ENCODE results near the gene SAE1. TPM values are rescaled to one million over a fixed set of nuclear protein-coding genes. Genes with fewer than 3 reads are reported as not detected.

The SAE1 gene
- total RNA-seq, 2 donors from 2014 or later: 121 to 178 TPM

DNA sequence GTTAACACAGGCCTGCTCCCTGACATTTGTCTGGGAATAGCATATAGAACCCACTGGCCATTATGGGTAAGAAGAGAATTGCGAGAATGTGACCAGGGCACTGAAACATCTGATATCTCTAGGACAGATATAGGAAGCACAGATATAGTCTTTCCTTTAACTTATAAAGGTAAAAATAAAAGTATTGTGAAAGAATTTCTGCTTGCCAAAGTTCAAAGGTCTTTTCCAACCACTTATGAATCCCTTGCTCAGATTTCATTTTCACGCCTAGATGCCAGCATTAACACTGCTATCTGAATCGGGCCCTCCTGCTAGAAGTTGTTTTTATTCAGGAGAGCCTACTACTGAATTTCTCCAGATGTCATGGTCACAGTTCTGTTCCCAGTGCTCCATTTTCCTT lies 72.6 kb downstream of the SAE1 start:
- Mint-ChIP-seq H3K36me3 (peaks cover 17 to 37% of the 10 kb centered on the region in 2 donors), H3K27ac (peak overlapping the region in 1 of 2 donors; percentile 82), H3K9me3 (no peaks in the 10 kb centered on the region)
- DNase-seq (ENCODE audit: low spot score in 2 of 2): no peak
- ATAC-seq: no peak

DNA sequence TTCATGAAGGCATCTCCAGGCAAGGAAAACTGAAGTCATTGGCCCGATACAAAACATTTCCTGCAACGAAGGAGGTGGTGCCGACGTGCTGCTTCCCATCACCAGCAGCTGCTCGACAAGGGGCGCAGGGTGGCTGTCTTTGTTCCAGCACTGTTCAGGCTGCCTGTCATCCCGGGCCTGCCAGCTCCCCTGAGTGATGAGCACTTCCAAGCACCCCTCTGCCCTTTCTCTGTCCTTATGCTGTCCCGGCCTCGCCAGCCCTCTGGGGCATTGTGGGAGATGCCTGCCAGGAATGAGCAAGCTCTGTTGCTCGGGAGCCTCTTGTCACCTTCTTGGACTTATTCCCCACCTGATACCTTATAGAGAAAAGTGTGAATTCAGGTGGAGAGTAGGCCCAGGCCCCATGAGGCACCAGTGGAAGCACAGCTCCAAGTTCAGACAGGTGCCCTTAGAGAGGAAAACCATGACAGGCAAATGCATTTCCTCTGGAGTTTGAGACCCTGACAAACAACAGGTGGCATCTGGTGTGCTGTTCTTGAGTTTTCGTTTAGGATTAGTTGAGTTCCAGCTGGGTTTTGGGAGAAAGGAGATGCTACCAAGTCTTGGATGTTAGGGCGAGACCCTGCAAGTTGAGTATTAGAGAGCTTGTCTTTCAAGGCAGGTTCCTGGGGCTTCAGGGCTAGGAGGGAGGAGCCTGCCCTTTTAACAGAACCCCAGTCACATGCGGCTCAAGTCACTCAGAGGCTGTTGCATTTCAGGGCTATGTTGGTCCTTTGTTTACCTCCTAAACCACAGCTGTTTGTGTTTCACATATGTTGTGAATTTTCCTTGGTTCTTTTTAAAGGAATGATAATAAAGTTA lies 78.9 kb downstream of the SAE1 start:
- no peaks in the 10 kb centered on the region for H3K9me3 Mint-ChIP-seq
- ATAC-seq (no peak), DNase-seq (ENCODE audit: low spot score in 2 of 2) (no peak)
- peak overlapping the region; percentile 65 to 86 for H3K27ac Mint-ChIP-seq
- peaks cover 9 to 24% of the 10 kb centered on the region in 2 donors for H3K36me3 Mint-ChIP-seq

DNA sequence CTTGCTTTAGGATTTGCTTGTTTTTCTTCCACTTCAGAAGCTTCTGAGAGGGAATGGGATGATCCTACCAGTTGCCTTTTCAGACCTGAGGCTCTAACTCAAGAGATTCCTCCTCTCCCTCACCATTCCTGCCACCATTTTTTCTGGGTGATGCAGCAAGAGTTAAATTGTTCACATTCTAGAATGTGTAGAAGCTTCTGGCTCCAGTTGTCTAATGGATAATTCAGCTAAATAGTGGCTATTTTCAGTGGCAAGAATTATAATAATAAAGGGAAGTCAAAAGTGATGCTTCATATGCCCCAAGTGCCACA lies 79.5 kb downstream of the SAE1 start:
- H3K9me3 Mint-ChIP-seq: no peaks in the 10 kb centered on the region
- DNase-seq (ENCODE audit: low spot score in 2 of 2): no peak
- peak overlapping the region; percentile 86 to 87 for H3K27ac Mint-ChIP-seq
- peaks cover 9 to 18% of the 10 kb centered on the region in 2 donors for H3K36me3 Mint-ChIP-seq
- no peak for ATAC-seq

DNA sequence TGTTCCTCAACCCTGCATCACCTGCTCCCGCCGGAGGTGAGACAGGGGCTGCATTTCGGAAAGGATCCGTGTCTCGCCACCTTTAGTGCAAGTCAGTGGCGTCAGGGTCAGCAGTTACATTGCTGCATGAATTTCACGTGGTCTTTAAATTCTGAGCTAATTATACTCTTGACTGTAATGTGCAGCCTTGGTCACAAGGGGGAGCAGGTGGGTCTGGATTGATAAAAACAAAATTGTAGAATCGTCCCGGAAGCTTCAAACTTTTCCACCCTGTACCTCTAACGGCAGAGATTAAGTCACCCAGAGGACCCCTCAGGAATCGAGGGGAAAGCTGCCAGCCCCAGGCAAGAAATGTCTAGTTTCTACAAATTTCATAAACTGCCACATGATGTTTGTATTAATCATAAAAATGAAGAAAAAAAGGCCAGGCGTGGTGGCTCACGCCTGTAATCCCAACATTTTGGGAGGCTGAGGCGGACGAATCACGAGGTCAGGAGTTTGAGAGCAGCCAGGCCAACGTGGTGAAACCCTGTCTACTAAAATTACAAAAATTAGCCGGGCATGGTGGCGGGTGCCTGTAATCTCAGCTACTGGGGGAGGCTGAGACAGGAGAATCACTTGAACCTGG lies 80.2 kb downstream of the SAE1 start:
- ATAC-seq (peak; percentile 62 to 75), DNase-seq (ENCODE audit: low spot score in 2 of 2) (peak in 1 of 2 donors; percentile 84)
- Mint-ChIP-seq H3K36me3 (peaks cover 9 to 15% of the 10 kb centered on the region in 2 donors), H3K27ac (peak overlapping the region; percentile 86 to 87), H3K9me3 (no peaks in the 10 kb centered on the region)

DNA sequence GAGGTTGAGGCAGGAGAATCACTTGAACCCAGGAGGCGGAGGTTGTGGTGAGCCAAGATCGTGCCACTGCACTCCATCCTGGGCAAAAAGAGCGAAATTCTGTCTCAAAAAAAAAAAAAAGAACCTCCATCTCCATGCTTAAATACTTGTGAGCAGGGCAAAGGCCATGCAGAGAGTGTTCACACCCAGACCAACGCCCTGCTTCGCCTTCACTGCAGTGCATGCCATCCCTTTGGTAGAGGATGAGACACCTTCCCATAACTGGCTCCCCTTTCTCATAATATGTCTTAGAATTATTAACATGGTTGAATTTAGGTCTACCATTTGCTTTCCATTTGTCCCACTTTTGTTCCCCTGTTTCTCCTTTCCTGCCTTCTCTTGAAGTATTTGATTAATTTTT lies 84.9 kb downstream of the SAE1 start:
- ATAC-seq: no peak
- peaks cover 2 to 5% of the 10 kb centered on the region in 2 donors for H3K36me3 Mint-ChIP-seq
- H3K9me3 Mint-ChIP-seq: no peaks in the 10 kb centered on the region
- no peak overlapping the region for H3K27ac Mint-ChIP-seq
- no peak for DNase-seq (ENCODE audit: low spot score in 2 of 2)

DNA sequence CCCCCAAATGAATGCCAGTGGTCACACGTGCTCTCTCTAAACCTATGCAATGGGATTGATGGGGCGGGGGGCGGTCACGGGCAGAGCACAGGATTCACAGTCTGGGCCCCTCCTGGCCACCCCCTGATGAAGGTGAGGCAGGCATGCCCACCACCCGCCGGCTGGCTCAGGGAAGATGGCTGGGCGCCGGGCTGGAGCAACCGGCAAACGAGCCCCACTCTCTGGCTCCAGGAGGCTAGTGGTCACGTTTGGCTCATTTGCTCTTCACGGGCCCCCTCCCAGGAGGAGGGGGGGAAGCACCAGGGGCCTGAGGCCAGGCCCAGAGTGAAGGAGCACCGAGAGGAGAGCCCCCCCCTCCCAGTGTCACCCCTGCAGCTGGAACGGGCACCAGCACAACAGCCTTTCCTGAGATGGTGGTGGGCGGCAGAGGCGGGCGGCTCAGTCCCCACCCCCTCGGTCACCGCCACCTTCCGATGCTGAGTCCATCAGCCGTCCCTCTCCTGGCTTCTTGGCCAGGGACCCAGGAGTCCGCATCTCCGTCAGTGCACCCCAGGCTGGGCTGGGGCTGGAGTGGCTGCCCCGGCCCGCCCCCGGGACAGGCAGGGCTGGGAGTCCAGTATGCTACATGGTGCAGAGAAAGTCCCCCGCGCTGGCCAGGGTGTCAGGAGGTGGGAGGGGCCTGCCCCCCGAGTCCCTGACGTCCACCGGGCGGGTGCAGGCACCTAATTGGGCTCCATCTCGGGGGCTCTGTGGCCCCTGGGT lies 90.6 kb downstream of the SAE1 start:
- ATAC-seq (no peak), DNase-seq (ENCODE audit: low spot score in 2 of 2) (no peak)
- Mint-ChIP-seq H3K9me3 (no peaks in the 10 kb centered on the region), H3K27ac (peak overlapping the region in 1 of 2 donors; percentile 77), H3K36me3 (peaks cover 10% of the 10 kb centered on the region in 2 donors)

DNA sequence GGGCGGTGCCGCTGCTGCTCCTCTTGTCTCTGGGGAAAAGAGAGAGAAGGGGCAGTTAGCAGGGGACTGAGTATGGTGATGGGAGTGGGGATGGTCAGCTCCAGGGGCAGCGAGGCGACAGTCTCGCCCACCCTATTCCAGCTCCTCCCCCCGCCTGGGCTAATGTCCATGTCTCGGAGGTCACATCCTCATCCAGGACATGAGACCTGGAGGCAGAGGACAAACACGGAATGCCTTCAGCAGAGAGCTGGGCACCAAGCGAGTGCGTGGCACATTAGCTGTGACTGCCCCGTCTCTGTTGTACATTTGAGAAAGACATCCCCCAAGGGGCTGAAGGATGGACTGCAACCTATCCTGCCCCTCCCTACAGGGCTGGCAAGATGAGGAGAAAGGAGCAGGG lies 91.3 kb downstream of the SAE1 start:
- ATAC-seq (no peak), DNase-seq (ENCODE audit: low spot score in 2 of 2) (no peak)
- H3K36me3 Mint-ChIP-seq: peaks cover 10% of the 10 kb centered on the region in 2 donors
- H3K27ac Mint-ChIP-seq: peak overlapping the region; percentile 45 to 48
- H3K9me3 Mint-ChIP-seq: no peaks in the 10 kb centered on the region

DNA sequence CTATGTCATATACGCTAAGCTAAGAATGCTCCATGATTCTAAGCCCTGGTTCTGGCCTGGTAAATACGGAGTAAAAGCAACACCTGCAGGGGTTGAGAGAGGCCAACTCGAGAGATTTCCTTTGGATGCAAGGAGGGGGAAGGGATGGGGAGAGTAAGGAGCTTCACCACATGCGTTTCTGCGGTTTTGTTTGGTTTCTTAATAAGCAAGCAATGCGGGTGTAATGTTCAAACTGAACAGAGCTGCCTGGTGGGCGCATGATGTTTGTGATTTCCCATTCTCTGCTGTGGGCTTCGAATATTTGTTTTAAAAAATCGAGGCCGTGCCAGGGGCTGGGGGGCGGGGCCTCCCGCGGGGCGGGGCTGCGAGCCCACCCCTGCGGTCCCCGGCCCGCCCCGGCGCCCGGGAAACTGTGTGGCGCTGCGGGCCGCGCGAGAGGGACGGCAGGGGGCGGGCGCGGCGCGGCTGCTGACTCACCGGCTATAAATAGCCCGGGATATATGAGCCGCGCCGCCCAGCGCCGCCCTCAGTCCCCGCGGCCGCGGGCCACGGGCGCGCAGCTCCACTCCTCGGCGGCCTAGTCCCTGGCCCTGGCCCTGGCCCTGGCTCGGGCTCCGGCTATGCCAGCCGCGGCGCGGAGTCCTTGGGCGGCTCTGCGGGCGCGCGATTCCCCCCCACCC lies 95.3 kb downstream of the SAE1 start:
- DNase-seq (ENCODE audit: low spot score in 2 of 2) (peak; percentile 89 to 94), ATAC-seq (peak; percentile 44 to 65)
- Mint-ChIP-seq H3K27ac (peak overlapping the region in 1 of 2 donors; percentile 92), H3K36me3 (peaks cover 10% of the 10 kb centered on the region in 2 donors), H3K9me3 (no peaks in the 10 kb centered on the region)

DNA sequence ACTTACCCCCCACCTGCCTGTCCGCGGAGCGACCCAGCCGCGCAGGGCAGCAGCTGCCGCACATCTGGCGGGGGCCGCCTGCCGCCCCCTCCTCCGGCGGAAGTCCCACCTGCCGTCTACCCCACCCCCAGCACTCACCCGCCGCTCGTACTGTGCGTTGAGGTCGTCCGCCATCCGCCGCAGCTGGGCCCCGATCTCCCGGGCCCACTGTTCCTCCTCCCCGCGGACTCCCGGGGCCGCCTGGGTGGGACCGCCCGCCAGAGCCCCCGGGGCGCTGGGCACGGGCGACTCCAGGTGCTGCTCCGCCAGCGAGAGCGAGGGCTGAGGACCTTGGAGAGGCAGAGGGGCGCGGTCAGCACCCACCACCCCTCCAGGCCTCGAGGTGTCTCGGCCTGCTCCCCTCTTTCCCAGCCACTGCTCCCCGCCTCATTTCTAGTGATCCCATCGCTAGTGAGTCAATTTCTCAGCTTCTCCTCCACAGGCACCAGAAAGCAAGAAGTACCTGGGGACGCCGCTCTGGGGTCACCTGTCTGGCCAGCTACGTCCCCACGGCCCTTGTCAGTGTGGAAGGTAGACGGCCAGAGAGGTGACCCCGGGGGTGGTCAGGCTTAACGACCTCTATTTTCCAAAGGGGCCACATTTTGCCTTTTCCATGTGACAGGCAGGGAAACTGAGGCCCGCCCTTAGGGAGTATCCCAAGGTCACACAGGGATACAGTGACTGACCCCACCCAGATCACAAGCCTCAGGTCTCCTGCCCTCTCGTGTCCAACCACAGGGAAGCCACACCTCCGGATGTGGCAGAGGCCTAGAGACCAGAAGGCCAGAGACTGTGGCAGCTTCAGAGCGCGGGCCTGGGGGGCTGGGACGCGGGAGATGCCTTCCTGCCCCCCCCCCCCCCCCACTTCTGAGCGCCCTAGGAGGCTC lies 96.1 kb downstream of the SAE1 start:
- peak; percentile 54 to 87 for DNase-seq (ENCODE audit: low spot score in 2 of 2)
- no peaks in the 10 kb centered on the region for H3K9me3 Mint-ChIP-seq
- peak; percentile 21 to 42 for ATAC-seq
- H3K36me3 Mint-ChIP-seq: peaks cover 10 to 15% of the 10 kb centered on the region in 2 donors
- H3K27ac Mint-ChIP-seq: peak overlapping the region in 1 of 2 donors; percentile 97

DNA sequence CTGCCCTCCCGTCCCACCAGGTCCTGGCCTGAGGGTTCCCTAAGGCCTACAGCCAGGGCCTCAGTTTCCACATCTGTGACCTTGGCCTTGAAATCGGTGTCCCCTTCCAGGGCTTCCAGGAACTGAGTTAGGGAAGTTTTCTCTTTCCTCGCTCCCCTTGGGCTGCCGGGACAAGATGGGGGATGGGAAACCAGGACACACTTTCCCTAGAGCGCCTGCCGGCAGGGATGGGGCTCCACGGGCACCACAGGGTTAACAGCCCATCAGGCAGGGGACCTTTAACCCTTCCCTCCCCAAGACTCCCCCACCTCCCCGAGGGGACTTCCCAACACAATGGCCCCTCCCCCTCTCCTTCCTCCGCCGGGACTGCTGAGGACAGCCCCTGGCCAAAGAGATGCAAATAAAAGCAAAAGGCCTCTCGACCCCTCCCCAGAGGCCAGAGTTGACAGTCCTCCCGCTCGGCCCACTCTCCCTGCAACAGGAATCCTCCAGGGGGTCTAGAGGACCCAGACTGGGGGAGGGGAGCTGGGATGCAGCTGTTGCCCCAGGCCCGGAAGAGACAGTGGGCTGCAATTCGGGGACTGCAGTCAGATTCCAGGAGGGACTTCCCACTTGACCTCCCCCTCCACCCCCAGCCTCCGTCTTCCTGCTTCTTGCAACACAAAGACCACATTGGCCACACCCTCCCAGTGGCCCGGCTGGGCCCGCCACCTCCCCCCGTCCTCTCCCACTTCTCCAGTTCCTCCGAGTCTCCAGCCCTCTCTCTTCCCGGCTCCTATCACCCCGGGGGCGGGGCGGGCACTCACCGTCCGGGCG lies 96.9 kb downstream of the SAE1 start:
- peaks cover 10 to 18% of the 10 kb centered on the region in 2 donors for H3K36me3 Mint-ChIP-seq
- no peaks in the 10 kb centered on the region for H3K9me3 Mint-ChIP-seq
- DNase-seq (ENCODE audit: low spot score in 2 of 2): peak; percentile 70 to 86
- peak overlapping the region in 1 of 2 donors; percentile 85 for H3K27ac Mint-ChIP-seq
- ATAC-seq: peak; percentile 12 to 25

DNA sequence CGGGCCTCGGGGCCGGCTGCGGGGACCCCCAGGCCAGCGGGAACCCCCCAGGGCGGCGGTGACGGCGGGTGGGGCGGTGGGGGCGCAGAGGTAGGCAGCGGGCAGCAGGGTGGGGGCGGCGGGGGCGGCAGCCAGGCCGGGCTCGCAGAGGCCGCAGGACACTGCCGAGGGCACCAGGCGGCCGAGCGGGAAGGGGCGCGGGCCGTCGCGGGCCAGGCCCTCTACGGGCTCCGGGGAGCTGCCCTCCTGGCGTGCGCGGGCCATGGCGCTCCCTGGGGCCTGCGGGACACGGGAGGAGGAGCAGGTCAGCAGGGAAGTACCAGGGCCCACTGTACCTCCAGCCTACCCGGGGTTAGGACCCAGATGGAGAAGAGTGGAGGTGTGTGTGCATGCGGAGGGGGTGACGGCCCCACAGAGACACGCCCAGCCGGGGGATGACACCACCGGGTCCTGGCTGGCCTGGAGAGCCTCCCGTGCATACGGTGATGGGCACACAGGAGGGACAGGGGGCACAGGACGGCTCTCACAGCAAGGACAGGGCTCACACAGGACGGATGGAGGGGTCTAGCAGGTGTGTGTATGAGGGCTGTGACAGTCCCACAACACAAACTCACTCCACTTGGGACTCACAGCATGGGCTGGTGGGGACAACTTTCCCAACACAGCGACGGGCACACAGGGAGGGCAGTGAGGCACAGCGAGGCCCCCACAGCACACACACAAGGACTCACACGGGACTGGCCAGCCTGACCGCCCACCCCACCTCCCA lies 97.7 kb downstream of the SAE1 start:
- DNase-seq (ENCODE audit: low spot score in 2 of 2) (peak; percentile 63 to 73), ATAC-seq (peak; percentile 11 to 24)
- peaks cover 10 to 20% of the 10 kb centered on the region in 2 donors for H3K36me3 Mint-ChIP-seq
- no peak overlapping the region for H3K27ac Mint-ChIP-seq
- H3K9me3 Mint-ChIP-seq: no peaks in the 10 kb centered on the region

DNA sequence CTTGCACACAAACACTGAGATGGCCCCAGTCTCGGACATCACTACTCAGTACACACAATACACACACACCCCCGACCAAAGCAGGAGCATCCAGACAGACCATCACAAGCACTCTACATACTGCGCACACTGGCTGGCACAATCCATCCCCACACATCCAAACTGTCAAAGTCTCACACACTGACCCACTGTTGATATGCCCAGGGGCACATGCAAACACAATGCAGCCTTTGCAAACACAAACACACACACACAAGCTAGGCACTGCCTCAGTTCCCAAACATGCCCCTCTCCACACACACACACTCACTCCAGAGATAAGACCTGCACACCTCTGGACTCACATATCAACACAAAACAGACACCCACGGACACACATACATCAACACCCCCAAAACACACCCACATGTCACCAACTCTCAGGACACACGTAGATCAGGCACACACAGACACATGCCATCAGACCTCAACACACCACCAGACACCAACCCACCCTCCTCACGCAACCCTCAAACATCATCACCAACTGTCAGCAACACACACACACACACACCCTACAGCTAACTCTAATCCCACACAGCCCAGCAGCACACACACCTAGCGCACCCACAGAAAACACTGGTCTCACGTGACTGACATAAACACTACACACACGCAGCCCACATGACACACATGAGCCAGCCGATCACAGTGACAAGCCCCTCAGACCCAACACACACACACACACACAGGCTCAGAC lies 98.5 kb downstream of the SAE1 start:
- DNase-seq (ENCODE audit: low spot score in 2 of 2) (peak in 1 of 2 donors; percentile 26), ATAC-seq (peak in 1 of 2 donors; percentile 6)
- no peaks in the 10 kb centered on the region for H3K9me3 Mint-ChIP-seq

DNA sequence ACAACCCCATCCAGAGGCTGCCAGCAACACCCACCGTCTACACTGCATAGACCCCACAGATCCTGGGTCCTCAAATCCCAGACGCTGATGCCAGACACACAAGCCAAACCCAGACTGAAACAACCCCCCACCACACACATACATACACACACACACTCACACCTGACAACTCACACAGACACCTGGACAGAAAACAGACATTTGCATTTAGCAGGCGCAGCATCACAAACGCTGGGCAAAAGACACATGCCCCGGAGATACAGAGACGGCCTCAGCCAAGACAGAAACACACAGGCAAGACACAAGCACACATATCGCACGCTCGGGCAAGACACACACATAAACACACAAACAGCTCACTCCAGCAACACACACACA lies 99.0 kb downstream of the SAE1 start:
- peaks cover 6 to 16% of the 10 kb centered on the region in 2 donors for H3K36me3 Mint-ChIP-seq
- no peaks in the 10 kb centered on the region for H3K9me3 Mint-ChIP-seq
- ATAC-seq: no peak
- DNase-seq (ENCODE audit: low spot score in 2 of 2): no peak
- H3K27ac Mint-ChIP-seq: no peak overlapping the region

More for the DNA sequence above, 98.5 kb downstream of the SAE1 start:
- peaks cover 6 to 16% of the 10 kb centered on the region in 2 donors for H3K36me3 Mint-ChIP-seq
- no peak overlapping the region for H3K27ac Mint-ChIP-seq
